ENCODE results near the gene BPIFA1.
A peak's percentile ranks its signal among the peaks of the same experiment; 100 is the strongest.

BPIFA1 gene

DNA sequence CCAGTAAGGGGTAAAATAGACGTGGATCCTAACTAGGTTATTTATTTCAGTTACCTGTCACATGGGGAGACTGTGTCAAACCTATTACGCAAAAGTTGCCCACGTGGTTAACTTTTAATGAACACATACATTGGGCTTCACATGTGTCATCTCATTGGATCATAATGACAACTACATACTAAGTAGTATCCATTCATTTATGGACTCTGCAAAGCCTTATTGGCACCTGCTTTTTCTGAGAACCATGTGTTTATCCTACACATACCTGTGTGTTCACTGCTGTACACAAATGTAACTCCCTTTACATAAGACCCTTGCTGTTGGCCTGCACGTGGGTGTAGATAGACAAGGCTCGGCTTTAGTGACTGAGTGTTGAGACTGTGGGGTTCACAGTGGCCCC, 5.1 kb downstream of the BPIFA1 start:
- no peak for DNase-seq (ENCODE audit: low read depth)

DNA sequence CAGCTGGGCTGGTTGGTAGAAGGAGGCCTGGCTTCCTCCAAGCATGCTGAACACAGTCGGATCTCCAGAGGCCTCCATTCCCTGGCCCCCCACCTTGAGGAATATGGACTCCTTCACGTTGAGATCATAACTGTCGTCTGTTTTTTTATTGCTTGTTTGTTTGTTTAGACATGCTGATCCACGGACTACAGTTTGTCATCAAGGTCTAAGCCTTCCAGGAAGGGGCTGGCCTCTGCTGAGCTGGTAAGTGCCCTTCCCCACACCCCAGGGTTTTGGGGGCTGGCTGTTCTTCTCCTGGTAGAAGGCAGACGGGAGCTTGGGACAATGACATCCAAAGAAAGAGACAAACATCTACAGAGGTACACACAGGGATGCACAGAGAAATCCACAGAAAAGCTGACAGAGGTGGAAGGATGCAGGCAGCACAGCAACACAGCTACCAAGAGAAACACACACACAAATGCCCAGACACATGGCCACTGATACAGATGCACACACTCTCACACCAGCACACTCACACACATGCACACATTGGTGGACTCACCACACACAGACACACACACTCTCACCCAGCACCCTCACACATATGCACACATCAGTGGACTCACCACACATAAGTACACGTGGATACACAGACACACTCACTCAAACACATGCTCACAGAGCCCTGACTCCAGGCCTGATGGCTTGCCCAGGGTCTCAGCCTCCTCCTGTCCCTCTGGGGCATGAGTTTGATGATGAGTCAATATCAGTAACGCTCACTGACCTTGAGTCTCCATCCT, 6.7 kb downstream of the BPIFA1 start:
- no peak for DNase-seq (ENCODE audit: low read depth)

DNA sequence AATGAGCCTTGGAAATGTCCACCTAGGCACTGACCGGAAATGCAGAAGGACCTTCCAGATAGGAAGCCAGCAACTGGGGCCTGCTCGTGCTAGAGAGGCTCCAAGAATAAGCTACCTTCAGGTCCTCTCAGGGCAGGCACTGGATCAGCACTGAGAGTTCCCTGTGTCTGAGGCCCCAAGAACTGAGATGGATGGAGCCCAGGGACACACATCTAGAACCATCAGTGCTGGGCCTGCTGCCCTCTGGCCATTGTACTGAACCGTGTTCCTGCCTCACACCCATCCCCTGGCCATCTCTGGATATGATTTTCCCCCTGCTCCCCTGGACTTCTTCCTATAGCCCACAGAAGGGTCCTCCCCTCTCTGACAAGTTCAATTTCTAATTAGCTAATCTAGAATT, 10.3 kb downstream of the BPIFA1 start:
- DNase-seq (ENCODE audit: low read depth) = no peak

DNA sequence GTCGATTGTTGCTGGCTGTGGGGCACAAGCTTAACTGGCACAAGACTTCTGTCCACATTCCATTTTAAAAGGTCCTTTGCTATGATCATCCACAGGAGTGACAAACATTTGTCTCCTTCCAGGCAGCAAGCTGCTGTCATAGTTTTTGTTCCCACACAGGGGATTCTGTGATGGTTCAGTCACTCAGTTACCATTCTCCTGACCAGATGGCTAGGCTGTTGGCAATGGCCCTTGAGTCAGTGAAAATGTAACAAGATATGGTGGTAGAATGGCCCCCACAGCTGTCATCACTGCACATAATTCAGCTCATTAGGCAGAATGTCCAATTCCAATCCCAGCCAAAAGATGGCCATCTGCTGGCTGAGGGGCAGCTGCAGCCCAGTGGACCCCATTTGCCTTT, 13.7 kb downstream of the BPIFA1 start:
- no peak for DNase-seq (ENCODE audit: low read depth)

DNA sequence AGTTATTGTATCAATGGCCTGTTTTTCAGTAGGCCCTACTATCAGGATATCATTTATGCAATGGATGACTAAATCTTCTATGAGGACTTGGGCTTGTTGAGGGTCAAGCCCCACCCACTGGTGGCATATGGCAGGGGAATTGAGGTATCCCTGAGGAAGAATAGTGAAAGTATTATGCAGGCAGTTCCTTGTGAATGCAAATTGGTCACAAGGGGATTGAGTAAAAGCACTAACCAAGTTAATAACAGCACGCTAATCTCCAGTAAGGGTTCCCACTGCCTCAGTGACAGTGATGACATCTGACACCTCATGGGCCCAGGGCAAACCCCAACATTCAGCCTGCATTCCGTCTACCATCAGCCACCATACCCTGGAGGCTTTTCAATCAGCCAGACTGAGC, 14.9 kb downstream of the BPIFA1 start:
- no peak for DNase-seq (ENCODE audit: low read depth)

DNA sequence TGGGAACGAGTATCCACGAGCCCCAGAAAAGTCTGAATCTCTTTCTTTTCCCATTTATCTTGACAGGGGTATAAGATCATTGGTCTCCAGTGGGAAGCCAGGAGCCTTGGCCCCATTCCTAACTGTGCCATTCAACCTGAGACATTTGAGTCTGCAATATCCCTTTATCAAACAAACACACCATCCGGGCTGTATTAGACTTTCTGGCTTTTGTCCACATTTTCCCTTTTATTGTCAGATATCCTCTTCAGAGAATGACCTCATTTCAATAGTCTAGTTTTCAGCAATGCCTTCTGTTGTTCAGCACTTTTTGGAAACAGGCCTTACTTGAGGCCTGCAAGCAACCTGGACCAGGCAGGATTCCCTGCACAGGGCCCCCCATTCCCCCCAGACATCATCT, 15.7 kb downstream of the BPIFA1 start:
- no peak for DNase-seq (ENCODE audit: low read depth)

DNA sequence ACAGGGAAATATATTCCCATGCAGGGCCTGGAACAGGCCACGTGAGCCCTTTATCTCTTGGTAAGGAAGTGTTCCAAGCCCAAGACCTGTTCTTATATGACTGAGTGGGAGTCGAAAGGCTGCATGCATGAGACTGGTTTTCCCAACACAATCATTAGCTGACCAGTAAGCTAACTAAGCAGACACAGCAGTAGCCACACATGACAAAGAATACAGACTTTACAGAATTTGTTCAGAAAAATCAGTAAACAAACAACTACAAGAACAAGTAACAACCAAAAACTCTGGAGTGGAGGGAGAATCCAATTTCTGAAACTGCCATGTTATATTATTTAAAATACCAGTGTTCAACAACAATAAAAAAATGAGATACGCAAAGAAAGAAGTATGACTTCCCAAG, 16.7 kb downstream of the BPIFA1 start:
- DNase-seq (ENCODE audit: low read depth) = no peak

DNA sequence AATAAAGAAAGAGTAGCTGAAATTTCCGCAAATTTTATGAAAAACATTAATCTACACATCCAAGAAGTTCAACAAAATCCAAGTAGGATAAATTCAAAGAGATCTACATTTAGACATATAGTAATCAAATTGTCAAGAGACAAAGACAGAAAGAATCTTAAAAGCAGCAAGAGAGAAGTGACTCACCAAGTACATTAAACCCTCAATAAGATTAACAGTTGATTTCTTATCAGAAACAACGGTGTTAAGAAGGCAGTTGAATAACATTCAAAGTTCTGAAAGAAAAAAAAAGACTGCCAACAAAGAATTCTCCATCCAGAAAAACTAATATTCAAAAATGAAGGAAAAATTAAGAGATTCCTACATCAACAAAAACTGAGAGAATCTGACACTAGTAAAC, 19.2 kb downstream of the BPIFA1 start:
- no peak for DNase-seq (ENCODE audit: low read depth)

DNA sequence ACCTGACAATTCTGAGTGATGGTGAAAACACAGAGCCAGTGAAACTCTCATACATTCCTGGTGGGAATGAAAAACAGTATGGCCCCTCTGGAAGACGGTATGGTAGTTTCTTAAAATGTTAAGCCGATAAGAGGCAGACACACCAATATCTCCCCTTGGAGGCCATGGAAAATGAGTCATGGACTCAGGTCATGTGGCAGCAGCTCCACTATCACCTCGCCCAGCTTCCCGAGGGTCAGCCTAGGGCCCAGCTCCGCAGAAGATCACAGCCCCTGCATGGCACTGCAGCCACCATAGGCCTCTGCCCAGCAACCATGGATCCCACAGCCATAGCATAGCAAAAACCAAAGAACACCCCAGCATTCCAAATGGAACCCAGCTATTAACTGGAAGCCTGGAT, 21.4 kb downstream of the BPIFA1 start:
- DNase-seq (ENCODE audit: low read depth) = no peak

DNA sequence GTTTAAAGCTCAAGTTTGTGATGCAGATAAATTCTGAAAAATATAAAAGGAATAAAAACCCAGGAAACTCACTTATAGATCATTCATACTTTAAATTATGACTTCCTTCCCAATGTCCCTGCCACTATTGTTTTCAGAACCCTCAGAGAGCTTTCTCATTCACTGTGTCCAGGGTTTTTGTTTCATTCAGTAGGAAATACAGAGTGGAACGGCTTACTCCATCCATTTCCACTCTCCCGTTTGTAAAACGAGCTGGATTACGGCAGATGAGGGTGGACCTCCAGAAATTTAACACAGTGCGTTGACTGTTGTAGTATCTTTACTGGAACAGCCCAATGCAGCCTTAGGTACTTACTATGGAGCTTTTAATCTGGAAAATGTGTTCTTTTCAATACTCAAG, 23.6 kb downstream of the BPIFA1 start:
- no peak for DNase-seq (ENCODE audit: low read depth)

DNA sequence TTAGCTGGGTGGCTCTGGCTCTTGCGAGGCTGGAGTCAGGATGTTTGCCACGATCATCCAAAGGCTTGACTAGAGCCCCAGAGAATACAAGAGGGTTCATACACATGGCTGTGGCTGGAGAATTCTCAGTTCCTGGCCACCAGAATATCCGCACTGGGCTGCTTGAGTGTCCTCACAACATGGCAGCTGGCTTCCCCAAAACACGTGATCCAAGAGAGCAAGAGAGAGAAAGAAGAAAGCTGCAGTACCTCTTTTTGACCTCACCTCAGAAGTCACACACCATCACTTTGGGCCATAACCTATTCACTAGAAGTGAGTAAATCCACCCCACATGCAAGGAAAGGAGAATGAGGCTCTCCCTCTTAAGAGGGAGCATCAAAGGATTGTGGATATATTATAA, 25.7 kb downstream of the BPIFA1 start:
- DNase-seq (ENCODE audit: low read depth) = no peak

DNA sequence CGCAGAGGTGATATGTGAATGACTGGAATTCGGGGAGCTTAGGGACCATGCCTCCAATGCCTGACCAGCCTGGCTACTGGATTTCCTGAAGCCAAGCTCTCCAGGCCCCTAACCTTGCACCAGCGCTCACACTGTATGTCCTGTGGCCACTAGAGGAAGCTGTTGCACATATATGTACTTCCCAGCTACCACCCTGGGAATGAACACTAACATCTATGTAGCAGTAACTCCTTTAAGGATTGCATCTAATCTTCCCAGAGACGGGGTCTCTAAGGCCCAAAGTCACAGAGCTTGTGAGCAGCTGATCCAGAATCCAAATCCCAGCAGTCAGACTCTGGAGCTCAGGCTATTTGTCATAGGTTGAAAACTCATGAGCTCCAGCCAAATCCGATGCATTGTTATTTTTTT, 26.9 kb downstream of the BPIFA1 start:
- DNase-seq (ENCODE audit: low read depth) = peak; percentile 41

DNA sequence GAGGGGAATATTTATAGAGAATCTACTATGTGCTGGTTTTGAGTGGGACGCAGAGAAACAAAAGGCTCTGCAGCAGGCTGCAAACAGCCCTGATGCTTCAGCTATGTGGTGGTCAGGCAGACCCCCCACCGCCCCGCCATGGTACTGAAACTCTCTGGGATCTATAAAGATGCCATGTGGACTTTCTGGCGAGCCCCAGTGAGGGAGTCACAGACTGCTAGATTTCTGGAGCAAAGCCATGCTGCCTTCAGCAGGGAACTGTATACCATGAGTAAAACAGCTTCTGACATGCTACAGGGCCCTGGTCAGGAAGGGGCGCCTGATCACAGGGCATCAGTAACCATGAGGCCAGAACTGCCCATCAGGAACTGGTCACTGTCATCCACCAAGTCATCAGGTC, 28.0 kb downstream of the BPIFA1 start:
- DNase-seq (ENCODE audit: low read depth) = no peak

DNA sequence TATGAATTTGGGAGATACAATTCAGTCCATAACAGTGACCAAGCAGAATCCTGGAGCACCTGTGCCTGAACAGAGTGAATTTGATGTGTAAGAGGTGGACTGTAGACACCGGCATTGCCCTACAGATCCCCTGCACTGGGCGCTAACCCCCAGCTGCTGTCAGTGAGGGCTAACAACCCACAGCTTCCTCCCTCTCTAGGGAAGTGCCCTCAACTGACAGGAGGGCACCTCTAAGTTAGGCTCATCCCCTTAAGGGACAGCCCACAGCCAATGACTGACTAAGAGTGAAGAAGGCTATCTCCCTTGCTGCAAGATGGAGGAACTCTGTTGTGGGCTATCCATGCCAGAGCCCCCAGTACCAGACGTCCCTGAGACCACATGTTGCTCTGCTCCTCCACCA, 31.9 kb downstream of the BPIFA1 start:
- no peak for DNase-seq (ENCODE audit: low read depth)

DNA sequence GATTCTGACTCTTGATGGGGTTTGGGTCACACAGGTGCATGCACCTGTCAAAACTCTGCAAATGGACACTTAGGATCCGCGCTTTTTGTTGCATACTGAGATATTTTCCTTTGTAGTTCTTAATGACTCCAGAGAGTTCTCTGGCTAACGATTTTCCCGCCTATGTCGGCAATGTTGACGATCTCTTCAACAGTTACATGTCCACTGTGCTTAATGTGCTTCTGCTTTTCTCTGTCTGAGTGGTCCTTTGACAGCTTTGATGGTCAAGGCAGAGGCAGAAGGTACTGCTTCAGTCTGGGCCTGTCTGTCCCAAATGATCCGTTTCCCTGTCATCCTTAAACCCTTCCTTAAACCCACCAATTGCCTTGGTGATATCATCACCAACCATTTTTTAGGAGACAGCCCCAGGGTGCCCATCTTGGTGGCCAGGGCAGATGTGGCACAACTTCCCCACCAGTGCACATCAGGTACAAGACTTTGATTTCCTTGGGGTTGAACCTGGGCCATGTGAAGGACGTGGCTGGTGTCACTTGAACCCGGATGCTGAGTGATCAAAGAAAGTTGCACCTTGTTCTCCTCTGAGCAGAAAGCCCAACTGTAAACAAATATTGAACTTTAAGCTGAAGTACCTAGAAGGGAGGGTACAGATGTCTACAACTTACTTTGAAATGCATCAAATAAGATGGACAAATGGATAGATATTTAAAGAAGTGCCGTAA, 36.5 kb downstream of the BPIFA1 start:
- DNase-seq (ENCODE audit: low read depth) = no peak

DNA sequence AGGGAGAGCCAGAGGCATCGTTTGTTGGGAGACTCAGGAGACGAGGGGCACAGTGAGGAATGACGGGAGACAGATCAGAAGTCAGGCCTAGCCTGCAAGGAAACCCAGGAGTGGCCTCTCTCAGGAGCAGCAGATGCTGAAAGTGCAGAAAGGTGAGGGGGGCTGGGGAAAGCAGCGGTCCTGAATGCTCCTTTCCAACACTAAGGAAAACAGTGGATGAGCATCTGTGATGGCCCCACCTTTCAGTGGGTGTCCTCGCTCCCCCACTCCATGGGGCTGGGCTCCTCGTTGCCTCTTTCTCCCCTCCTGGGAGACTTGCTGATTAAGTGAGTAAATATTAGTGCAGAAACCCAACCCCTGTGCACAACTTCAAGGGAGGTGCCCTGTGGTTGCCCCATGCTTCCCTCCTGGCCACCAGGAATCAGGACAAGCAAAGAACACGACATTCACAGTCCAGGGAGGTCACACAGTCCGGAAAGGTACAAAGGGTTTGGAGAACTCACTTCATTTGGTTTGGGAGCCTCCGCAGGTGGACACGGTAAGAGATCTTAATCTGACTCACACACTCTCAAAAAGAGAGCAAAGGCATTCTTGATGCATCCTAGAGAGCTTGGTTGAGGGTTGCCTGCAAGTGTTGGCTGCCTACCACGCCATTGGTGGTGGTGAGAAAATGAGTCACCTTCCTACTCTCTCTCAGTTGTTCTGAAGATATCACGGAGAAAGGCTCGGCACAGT, 37.5 kb downstream of the BPIFA1 start:
- no peak for DNase-seq (ENCODE audit: low read depth)

DNA sequence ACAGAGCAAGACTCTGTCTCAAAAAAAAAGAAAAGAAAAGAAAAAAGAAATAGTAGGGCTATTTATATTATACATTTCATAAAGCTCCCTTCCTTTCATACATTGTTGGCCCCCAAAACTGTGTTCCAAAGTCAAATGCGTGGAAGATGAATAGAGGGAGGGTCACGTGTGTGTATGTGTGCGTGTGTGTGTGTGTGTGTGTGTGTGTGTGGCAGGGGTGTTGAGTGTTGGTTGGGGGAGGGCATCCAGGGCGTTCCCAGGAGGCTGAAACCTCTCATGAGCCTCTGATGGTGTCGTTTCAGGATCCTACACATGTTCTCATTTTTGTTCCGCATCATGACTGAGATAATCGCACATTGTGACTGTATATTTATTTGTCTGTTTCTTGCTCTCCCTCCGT, 39.4 kb downstream of the BPIFA1 start:
- DNase-seq (ENCODE audit: low read depth) = no peak

DNA sequence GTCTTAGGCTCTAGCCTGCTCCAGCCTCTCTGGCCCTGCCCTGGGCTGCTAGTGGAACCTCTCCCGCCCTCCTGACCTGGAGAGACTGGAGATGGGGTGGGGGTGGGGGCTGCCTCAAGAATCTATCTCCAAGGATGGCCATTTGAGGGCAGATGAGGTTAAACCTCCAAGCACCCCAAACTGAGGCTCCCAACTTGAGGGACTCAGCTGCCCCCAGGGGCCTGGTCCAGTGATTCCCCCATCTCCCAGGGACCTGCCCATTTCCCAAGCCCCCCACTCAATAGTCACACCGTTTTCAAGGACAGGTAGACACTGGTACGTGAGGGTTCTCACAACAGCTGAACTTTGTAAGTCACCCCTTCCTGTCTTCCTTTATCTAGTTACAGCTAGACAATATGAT, 40.1 kb downstream of the BPIFA1 start:
- no peak for DNase-seq (ENCODE audit: low read depth)

DNA sequence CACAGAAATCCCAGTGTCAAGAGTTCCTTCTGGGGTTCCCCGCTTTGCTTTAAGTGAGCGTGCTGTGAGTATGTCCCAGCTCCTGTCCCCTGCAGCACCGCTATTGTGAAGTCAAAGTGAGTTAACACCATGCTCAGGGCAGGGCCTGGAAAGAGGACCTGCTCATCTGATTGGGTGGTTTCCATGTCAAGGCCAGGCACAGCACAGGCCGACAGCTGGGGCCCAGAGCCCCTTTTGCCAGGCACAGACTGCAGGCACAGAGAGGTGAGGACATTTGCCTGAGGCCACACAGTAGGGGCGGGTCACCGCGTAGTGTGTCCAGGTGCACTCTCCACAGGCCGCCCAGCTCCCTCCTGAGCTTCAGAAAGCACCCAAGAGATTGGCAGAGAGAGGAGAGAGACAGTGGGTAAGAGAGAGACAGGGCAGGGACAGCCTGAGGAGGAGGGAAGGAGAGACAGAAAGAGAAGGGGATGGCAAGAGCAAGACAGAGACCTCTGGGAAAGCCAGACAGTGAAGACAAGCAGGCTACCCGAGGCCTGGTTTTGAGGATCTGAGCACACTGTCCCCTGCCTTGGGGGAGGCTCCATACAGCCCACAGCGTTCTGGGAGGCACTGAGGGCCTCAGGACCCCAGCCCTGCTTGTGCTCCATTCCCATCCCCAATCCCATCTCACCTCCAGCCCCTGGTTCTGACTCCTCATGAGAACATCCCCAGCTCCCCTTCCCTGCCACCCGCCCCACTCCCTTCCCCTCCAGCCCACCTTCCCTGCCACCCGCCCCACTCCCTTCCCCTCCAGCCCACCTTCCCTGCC, 40.7 kb downstream of the BPIFA1 start:
- no peak for DNase-seq (ENCODE audit: low read depth)

DNA sequence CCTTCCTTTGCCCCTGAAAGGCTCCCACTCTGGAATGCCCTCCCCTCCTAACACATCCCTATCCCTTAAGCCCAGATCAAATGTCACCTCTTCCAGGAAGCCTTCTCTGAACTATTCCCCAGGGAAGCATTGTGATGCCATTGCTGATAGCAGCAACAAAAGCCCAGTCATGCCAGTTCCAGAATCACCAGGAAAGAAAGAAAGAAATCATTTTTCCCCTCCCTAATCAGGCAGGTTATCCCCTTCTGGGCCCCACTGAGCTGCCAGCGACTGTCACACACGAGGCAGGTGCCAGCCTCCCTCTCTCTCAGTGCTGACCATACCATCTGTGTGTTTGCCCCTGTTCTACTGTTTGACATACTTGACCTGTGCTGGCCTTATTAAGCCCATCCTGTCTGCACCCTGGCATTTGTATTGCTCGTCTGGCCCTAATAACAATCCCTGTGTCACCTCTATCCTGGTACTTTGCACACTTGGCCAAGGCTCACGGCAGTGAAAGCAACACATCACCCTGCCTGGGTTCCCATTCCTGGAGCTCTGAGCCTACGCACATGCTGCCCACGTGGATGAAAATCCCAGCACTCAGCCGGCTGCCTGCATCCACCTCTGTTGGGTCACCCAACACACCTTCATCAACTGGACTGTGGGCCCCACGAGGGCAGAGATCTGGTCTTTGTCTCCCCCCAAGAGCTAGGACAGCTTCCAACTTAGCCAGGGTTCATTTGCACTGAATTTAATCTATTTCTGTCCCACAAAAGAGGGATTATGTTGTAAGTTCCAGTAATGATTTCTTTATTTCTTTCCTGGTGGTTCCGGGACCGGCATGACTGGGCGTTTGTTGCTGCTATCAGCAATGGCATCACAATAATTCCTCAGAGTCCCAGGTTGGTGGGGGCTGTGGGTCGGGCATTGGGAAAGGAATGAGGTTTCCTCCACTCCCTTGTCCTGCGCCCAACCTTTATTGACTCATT, 42.0 kb downstream of the BPIFA1 start:
- DNase-seq (ENCODE audit: low read depth) = no peak

DNA sequence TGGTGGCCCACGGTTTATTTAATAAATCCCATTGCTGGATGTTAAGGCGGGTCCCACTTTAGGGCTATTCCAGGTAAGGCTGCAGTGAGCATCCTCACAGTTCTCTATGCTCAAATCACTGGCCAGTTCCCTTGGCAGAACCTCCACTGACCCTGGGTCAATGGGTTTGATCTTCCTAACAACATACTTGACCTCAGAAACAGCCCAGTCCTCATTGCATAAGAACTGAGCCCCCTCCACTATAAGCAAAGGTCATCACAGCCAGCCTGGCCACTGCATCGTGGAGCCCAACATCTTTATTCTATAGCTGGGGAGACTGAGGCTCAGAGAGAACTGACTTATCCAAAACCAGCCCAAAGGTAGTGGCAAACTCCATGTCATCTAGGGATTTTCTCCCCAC, 42.9 kb downstream of the BPIFA1 start:
- no peak for DNase-seq (ENCODE audit: low read depth)

All from HS-5 (cell line).